A673 (cell line): ENCODE measurements around the gene TTLL11. TPM values are rescaled to one million over a fixed set of nuclear protein-coding genes. Genes with fewer than 3 reads are reported as not detected.

Source experiments
- BruUV-seq: library from RNA; stranded (reverse); fragments of 400-500 nt; replicated peaks from 2 replicates; lab custom pipeline; 2021; lab: Mats Ljungman, UMichigan
- CTCF ChIA-PET: fragments of 300-600 bp; sonication (Branson Sonifier 250); formaldehyde crosslinking; loops from one replicate; lab custom pipeline; 2022; ENCODE audit warnings: antibody characterized with exemption; lab: Charles Lee
- POLR2A ChIA-PET: fragments of 300-600 bp; sonication (Branson Sonifier 250); formaldehyde crosslinking; loops from one replicate; lab custom pipeline; 2022; ENCODE audit warnings: antibody characterized with exemption; ENCODE audit not compliant: low non-redundant PET; lab: Charles Lee
- DNase-seq: peaks from one replicate; pipeline ENCODE4 v3.0.0-alpha.2; 2015; ENCODE audit warnings: low spot score
- H3K27ac ChIP-seq: fragments of 200-600 bp; sonication (generic); 2 replicates; pipeline ENCODE4 v1.5.1; 2016; ENCODE audit warnings: mixed run types, low read depth, mild to moderate bottlenecking, mixed read lengths, antibody characterized with exemption, low read length; ENCODE audit not compliant: poor library complexity, severe bottlenecking
- H3K27me3 ChIP-seq: fragments of 200-600 bp; sonication (generic); replicated peaks from 2 replicates; pipeline ENCODE4 v1.6.1; 2017; ENCODE audit warnings: mixed run types, low read depth, mild to moderate bottlenecking, mixed read lengths, antibody characterized with exemption, low read length; ENCODE audit not compliant: insufficient read depth, poor library complexity
- H3K36me3 ChIP-seq: fragments of 200-600 bp; sonication (generic); 2 replicates; pipeline ENCODE4 v1.6.1; 2016; ENCODE audit warnings: mixed run types, mild to moderate bottlenecking, mixed read lengths, antibody characterized with exemption, low read length; ENCODE audit not compliant: insufficient read depth, poor library complexity, severe bottlenecking
- H3K4me1 ChIP-seq: fragments of 200-600 bp; sonication (generic); 2 replicates; pipeline ENCODE4 v1.6.1; 2017; ENCODE audit warnings: mixed run types, mild to moderate bottlenecking, mixed read lengths, antibody characterized with exemption, low read length; ENCODE audit not compliant: insufficient read depth, poor library complexity, severe bottlenecking
- H3K4me3 ChIP-seq: fragments of 200-600 bp; sonication (generic); 2 replicates; pipeline ENCODE4 v1.5.1; 2016; ENCODE audit warnings: low read depth, mixed run types, mild to moderate bottlenecking, mixed read lengths, low read length; ENCODE audit not compliant: poor library complexity, severe bottlenecking
- H3K9me3 ChIP-seq: fragments of 200-600 bp; sonication (generic); 2 replicates; pipeline ENCODE4 v1.6.1; 2016; ENCODE audit warnings: mixed run types, low read depth, mild to moderate bottlenecking, mixed read lengths, antibody characterized with exemption, low read length; ENCODE audit not compliant: poor library complexity, severe bottlenecking
- EZH2 ChIP-seq: fragments of 200-600 bp; sonication (generic); IDR thresholded peaks from 2 replicates; pipeline ENCODE4 v1.6.1; 2017; ENCODE audit warnings: borderline replicate concordance, low read depth, mild to moderate bottlenecking, mixed read lengths, antibody characterized with exemption, low read length; ENCODE audit not compliant: poor library complexity, severe bottlenecking
- intact Hi-C: fragments of 100-400 bp; cut with micrococcal nuclease; formaldehyde crosslinking; loops from one replicate; pipeline ENCODE4 v1.10.0; 2022; ENCODE audit not compliant: unreplicated experiment
- total RNA-seq: library from RNA; stranded (reverse); gene quantifications from 2 replicates; pipeline ENCODE4 v1.2.3, GENCODE V29; 2021
- TF ChIP-seq, protein P1 (sequence below): fragments of 300-800, 200-600 bp; sonication (generic); conservative IDR thresholded peaks from 2 replicates; pipeline ENCODE4 v1.5.1; 2017; ENCODE audit warnings: low read depth, mild to moderate bottlenecking, antibody characterized with exemption, low read length, moderate library complexity, mixed read lengths

TTLL11 gene
- total RNA-seq, 1 experiment from 2014 or later: 3.0 TPM

DNA sequence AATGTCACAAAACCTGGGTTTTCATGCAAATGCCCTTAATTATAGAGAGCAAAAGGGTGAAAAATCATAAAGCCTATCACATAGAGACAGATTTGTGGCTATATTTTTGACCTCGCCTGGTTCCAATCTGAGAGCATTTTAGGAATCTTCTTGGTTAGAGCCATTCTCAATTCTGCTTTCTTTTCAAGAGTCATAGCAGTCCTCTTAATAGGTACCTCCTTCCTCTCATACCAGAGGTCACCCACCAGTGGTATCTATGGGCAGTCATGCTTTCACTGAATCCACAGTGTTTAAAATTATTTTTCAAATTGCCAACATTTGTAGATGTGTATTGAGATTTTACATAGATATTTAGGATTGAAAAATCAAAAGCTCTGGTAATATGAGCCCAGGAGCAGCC lies 226.2 kb downstream of the TTLL11 start:
- no TSS peak for BruUV-seq
- CTCF ChIA-PET: no interaction called here
- H3K9me3 ChIP-seq: no peaks in the 10 kb centered on the region
- no peak overlapping the region for H3K27ac ChIP-seq
- no peak for DNase-seq
- H3K4me3 ChIP-seq: no peak overlapping the region
- intact Hi-C loops: no loop called here
- TF ChIP-seq, protein P1, sequence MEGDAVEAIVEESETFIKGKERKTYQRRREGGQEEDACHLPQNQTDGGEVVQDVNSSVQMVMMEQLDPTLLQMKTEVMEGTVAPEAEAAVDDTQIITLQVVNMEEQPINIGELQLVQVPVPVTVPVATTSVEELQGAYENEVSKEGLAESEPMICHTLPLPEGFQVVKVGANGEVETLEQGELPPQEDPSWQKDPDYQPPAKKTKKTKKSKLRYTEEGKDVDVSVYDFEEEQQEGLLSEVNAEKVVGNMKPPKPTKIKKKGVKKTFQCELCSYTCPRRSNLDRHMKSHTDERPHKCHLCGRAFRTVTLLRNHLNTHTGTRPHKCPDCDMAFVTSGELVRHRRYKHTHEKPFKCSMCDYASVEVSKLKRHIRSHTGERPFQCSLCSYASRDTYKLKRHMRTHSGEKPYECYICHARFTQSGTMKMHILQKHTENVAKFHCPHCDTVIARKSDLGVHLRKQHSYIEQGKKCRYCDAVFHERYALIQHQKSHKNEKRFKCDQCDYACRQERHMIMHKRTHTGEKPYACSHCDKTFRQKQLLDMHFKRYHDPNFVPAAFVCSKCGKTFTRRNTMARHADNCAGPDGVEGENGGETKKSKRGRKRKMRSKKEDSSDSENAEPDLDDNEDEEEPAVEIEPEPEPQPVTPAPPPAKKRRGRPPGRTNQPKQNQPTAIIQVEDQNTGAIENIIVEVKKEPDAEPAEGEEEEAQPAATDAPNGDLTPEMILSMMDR: no peak
- TF ChIP-seq EZH2: no peak
- no peaks in the 10 kb centered on the region for H3K4me1 ChIP-seq
- no peaks in the 10 kb centered on the region for H3K36me3 ChIP-seq
- POLR2A ChIA-PET: no interaction called here
- H3K27me3 ChIP-seq: no peaks in the 10 kb centered on the region

DNA sequence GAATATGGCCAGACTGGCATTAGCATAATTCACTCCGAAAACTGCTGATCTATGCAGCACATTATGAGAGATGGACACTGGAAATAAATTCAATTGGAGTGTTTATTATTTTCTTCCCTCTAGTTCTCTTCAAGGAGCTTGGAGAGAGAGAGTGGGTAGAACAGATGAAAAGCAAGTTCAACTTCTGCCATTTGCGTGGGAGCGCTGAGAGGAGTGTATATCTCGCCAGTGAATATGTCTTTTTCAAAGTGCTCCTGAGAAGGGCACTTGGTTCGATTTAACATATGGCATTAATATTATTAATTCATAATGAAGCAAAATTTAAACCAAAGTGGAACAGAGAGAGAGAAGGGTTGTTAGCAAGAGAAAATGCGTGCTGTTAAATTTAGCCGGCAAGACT lies 227.2 kb downstream of the TTLL11 start:
- Histone ChIP-seq H3K9me3 (no peaks in the 10 kb centered on the region), H3K27ac (no peak overlapping the region), H3K36me3 (no peaks in the 10 kb centered on the region), H3K4me3 (no peak overlapping the region), H3K27me3 (no peaks in the 10 kb centered on the region), H3K4me1 (no peaks in the 10 kb centered on the region)
- no TSS peak for BruUV-seq
- DNase-seq: no peak
- intact Hi-C loops: no loop called here
- TF ChIP-seq EZH2: no peak
- TF ChIP-seq, protein P1: no peak
- CTCF ChIA-PET: no interaction called here
- POLR2A ChIA-PET: no interaction called here

DNA sequence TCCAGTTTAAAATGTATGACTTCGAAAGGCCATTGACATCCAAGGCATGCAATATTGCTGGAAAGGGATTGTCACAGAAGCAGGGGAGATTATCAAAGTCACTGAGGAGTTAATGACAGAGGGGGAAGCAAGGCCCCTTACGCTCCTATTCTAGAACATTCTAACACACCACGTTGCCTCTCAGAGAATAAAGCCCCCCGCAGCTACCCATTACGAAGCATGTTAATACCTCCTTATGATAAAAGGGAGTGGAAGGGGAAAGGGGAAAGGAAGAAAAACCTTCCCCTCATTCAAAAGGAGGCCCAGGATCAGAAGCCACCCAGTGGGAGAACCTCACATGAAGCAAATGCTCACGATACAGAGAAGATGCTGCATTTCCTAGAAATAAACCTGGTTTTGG lies 228.0 kb downstream of the TTLL11 start:
- no peaks in the 10 kb centered on the region for H3K4me1 ChIP-seq
- ChIA-PET POLR2A (no interaction called here), CTCF (no interaction called here)
- intact Hi-C loops: no loop called here
- H3K4me3 ChIP-seq: no peak overlapping the region
- H3K9me3 ChIP-seq: no peaks in the 10 kb centered on the region
- no peak for DNase-seq
- TF ChIP-seq EZH2: no peak
- TF ChIP-seq, protein P1: no peak
- no peaks in the 10 kb centered on the region for H3K36me3 ChIP-seq
- H3K27me3 ChIP-seq: no peaks in the 10 kb centered on the region
- BruUV-seq: no TSS peak
- no peak overlapping the region for H3K27ac ChIP-seq
